SK-N-SH treated with all-trans-retinoic acid at 6 μM for 48 hours (cell line): Measurements from ENCODE around the gene SUGCT.

ENCODE experiments used
- ATAC-seq: fragments of 200-7000 bp; cut with Tn5 transposase; 3 replicates; pipeline ENCODE4 v1.9.1; 2020; ENCODE audit warnings: mild to moderate bottlenecking, moderate library complexity
- ARNTL ChIP-seq: fragments of 450-650 bp; formaldehyde crosslinking; IDR thresholded peaks from 2 replicates; pipeline ENCODE4 v1.5.0; 2020; ENCODE audit warnings: low read depth, mild to moderate bottlenecking, moderate library complexity, borderline replicate concordance
- BACH2 ChIP-seq: fragments of 250-450 bp; sonication (Bioruptor Pico); IDR thresholded peaks from 2 replicates; pipeline ENCODE4 v1.9.0; 2021; ENCODE audit warnings: mild to moderate bottlenecking, borderline replicate concordance
- CSDC2 ChIP-seq: fragments of 250-450 bp; sonication (Bioruptor Pico); IDR thresholded peaks from 2 replicates; pipeline ENCODE4 v1.5.0; 2020; ENCODE audit warnings: mild to moderate bottlenecking, moderate library complexity
- ESRRG ChIP-seq: fragments of 250-450 bp; sonication (Bioruptor Pico); IDR thresholded peaks from 2 replicates; pipeline ENCODE4 v1.6.1; 2021; ENCODE audit warnings: mild to moderate bottlenecking
- GLIS3 ChIP-seq: fragments of 250-450 bp; sonication (Bioruptor Pico); IDR thresholded peaks from 2 replicates; pipeline ENCODE4 v1.5.0; 2020; ENCODE audit warnings: mild to moderate bottlenecking, moderate library complexity
- ISL1 ChIP-seq: fragments of 250-450 bp; sonication (Bioruptor Pico); IDR thresholded peaks from 2 replicates; pipeline ENCODE4 v2.1.2; 2022; ENCODE audit warnings: mild to moderate bottlenecking, moderate library complexity
- OSR1 ChIP-seq: fragments of 250-450 bp; sonication (Bioruptor Pico); IDR thresholded peaks from 2 replicates; pipeline ENCODE4 v1.8.0; 2022; ENCODE audit warnings: moderate library complexity, mild to moderate bottlenecking, inconsistent platforms
- PPARA ChIP-seq: fragments of 250-450 bp; sonication (Bioruptor Pico); IDR thresholded peaks from 2 replicates; pipeline ENCODE4 v1.5.0; 2020; ENCODE audit warnings: mild to moderate bottlenecking, borderline replicate concordance
- RARB ChIP-seq: fragments of 250-450 bp; sonication (Bioruptor Pico); IDR thresholded peaks from 2 replicates; pipeline ENCODE4 v1.8.0; 2021; ENCODE audit warnings: mild to moderate bottlenecking, moderate library complexity
- SNAI2 ChIP-seq: fragments of 250-450 bp; sonication (Bioruptor Pico); IDR thresholded peaks from 2 replicates; pipeline ENCODE4 v1.5.0; 2020; ENCODE audit warnings: mild to moderate bottlenecking, moderate library complexity
- TCF4 ChIP-seq: fragments of 250-450 bp; sonication (Bioruptor Pico); IDR thresholded peaks from 2 replicates; pipeline ENCODE4 v1.8.0; 2021; ENCODE audit warnings: mild to moderate bottlenecking, moderate library complexity, borderline replicate concordance
- TOX ChIP-seq: fragments of 250-450 bp; sonication (Bioruptor Pico); IDR thresholded peaks from 2 replicates; pipeline ENCODE4 v1.8.0; 2021; ENCODE audit warnings: mild to moderate bottlenecking, moderate library complexity, borderline replicate concordance
- ZFP3 ChIP-seq: fragments of 250-450 bp; sonication (Bioruptor Pico); IDR thresholded peaks from 2 replicates; pipeline ENCODE4 v1.5.0; 2020; ENCODE audit warnings: mild to moderate bottlenecking, moderate library complexity
- ZFP30 ChIP-seq: fragments of 450-650 bp; formaldehyde crosslinking; IDR thresholded peaks from 2 replicates; pipeline ENCODE4 v1.5.0; 2022; ENCODE audit warnings: mild to moderate bottlenecking, moderate library complexity
- ZNF565 ChIP-seq: fragments of 450-650 bp; formaldehyde crosslinking; conservative IDR thresholded peaks from 2 replicates; pipeline ENCODE4 v1.5.0; 2020; ENCODE audit warnings: low read depth, mild to moderate bottlenecking, moderate library complexity
- ZNF70 ChIP-seq: fragments of 450-650 bp; formaldehyde crosslinking; IDR thresholded peaks from 2 replicates; pipeline ENCODE4 v1.5.0; 2020; ENCODE audit warnings: mild to moderate bottlenecking, moderate library complexity
- ZNF8 ChIP-seq: fragments of 450-650 bp; formaldehyde crosslinking; IDR thresholded peaks from 2 replicates; pipeline ENCODE4 v1.5.0; 2020; ENCODE audit warnings: mild to moderate bottlenecking, moderate library complexity
- TF ChIP-seq, protein P1 (sequence below): fragments of 250-450 bp; sonication (Bioruptor Pico); IDR thresholded peaks from 2 replicates; pipeline ENCODE4 v1.5.1; 2021; ENCODE audit warnings: mild to moderate bottlenecking, moderate library complexity
- TF ChIP-seq, protein P2 (sequence below): fragments of 250-450 bp; sonication (Bioruptor Pico); IDR thresholded peaks from 2 replicates; pipeline ENCODE4 v1.5.0; 2020; ENCODE audit warnings: mild to moderate bottlenecking, moderate library complexity
- TF ChIP-seq, protein P3 (sequence below): fragments of 250-450 bp; sonication (Bioruptor Pico); IDR thresholded peaks from 2 replicates; pipeline ENCODE4 v1.5.1; 2020; ENCODE audit warnings: low read depth, mild to moderate bottlenecking, moderate library complexity
- TF ChIP-seq, protein P4 (sequence below): fragments of 250-450 bp; sonication (Bioruptor Pico); IDR thresholded peaks from 2 replicates; pipeline ENCODE4 v1.8.0; 2021; ENCODE audit warnings: low read depth, mild to moderate bottlenecking, moderate library complexity, borderline replicate concordance
- TF ChIP-seq, protein P5 (sequence below): fragments of 250-450 bp; sonication (Bioruptor Pico); IDR thresholded peaks from 2 replicates; pipeline ENCODE4 v1.8.0; 2020; ENCODE audit warnings: mild to moderate bottlenecking, moderate library complexity, borderline replicate concordance

The SUGCT gene

DNA sequence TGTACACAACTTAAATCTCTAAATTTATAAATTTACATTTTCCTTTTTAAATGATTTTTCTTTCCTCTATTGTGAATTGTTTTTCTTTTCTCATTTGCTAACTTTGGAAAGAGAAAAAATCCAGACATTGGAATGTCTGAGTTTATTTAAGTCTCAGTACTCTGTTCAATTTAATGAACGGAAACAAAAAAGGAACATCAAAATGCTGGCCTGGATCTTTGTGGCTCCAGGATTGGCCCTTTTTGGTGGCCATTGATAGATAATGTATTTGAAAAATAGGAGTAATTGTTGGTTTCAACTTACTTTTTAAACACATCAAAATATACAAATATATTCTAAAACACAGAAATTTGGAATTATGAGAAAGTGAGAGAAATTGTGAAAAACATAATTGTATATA lies 336.0 kb downstream of the SUGCT start:
- ATAC-seq = no peak; the same call in 2 of the 3 replicates
- TF ChIP-seq, protein P1, sequence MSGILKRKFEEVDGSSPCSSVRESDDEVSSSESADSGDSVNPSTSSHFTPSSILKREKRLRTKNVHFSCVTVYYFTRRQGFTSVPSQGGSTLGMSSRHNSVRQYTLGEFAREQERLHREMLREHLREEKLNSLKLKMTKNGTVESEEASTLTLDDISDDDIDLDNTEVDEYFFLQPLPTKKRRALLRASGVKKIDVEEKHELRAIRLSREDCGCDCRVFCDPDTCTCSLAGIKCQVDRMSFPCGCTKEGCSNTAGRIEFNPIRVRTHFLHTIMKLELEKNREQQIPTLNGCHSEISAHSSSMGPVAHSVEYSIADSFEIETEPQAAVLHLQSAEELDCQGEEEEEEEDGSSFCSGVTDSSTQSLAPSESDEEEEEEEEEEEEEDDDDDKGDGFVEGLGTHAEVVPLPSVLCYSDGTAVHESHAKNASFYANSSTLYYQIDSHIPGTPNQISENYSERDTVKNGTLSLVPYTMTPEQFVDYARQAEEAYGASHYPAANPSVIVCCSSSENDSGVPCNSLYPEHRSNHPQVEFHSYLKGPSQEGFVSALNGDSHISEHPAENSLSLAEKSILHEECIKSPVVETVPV = no peak
- TF ChIP-seq, protein P2, sequence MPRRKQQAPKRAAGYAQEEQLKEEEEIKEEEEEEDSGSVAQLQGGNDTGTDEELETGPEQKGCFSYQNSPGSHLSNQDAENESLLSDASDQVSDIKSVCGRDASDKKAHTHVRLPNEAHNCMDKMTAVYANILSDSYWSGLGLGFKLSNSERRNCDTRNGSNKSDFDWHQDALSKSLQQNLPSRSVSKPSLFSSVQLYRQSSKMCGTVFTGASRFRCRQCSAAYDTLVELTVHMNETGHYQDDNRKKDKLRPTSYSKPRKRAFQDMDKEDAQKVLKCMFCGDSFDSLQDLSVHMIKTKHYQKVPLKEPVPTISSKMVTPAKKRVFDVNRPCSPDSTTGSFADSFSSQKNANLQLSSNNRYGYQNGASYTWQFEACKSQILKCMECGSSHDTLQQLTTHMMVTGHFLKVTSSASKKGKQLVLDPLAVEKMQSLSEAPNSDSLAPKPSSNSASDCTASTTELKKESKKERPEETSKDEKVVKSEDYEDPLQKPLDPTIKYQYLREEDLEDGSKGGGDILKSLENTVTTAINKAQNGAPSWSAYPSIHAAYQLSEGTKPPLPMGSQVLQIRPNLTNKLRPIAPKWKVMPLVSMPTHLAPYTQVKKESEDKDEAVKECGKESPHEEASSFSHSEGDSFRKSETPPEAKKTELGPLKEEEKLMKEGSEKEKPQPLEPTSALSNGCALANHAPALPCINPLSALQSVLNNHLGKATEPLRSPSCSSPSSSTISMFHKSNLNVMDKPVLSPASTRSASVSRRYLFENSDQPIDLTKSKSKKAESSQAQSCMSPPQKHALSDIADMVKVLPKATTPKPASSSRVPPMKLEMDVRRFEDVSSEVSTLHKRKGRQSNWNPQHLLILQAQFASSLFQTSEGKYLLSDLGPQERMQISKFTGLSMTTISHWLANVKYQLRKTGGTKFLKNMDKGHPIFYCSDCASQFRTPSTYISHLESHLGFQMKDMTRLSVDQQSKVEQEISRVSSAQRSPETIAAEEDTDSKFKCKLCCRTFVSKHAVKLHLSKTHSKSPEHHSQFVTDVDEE (CRISPR knock-in tag) = no peak
- no peak for TF ChIP-seq TCF4 (CRISPR knock-in tag)
- TF ChIP-seq, all 23 proteins: peak for 0

DNA sequence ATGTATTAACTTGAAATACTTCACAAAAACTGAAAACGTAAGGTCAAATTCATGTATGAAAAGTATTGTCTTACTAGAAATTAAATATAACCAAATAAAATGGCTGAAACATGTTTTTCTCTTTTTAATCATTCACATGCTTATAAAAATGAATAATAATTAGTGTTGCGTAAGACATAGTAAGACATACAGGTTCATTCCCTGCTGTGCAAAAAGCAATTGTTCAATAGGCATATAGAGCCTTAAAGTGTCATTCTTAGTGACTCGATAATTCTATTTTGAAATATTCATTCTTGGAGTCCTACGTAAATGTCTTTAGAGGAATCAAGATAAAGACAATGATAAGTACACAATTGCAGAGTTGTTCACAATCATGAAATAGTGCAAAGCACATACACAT lies 337.1 kb downstream of the SUGCT start:
- no peak for ATAC-seq
- TF ChIP-seq PPARA (no peak), TCF4 (CRISPR knock-in tag) (no peak), ZNF565 (CRISPR knock-in tag) (no peak), BACH2 (CRISPR knock-in tag) (no peak), ZFP30 (no peak), SNAI2 (CRISPR knock-in tag) (no peak), TOX (CRISPR knock-in tag) (no peak), ESRRG (CRISPR knock-in tag) (no peak), ARNTL (CRISPR knock-in tag) (no peak), ZFP3 (no peak), OSR1 (CRISPR knock-in tag) (no peak), ZNF70 (no peak), GLIS3 (CRISPR knock-in tag) (no peak), CSDC2 (CRISPR knock-in tag) (no peak)
- TF ChIP-seq, protein P3, sequence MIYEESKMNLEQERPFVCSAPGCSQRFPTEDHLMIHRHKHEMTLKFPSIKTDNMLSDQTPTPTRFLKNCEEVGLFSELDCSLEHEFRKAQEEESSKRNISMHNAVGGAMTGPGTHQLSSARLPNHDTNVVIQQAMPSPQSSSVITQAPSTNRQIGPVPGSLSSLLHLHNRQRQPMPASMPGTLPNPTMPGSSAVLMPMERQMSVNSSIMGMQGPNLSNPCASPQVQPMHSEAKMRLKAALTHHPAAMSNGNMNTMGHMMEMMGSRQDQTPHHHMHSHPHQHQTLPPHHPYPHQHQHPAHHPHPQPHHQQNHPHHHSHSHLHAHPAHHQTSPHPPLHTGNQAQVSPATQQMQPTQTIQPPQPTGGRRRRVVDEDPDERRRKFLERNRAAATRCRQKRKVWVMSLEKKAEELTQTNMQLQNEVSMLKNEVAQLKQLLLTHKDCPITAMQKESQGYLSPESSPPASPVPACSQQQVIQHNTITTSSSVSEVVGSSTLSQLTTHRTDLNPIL (CRISPR knock-in tag) = no peak
- TF ChIP-seq, protein P1 = no peak
- TF ChIP-seq, protein P4, sequence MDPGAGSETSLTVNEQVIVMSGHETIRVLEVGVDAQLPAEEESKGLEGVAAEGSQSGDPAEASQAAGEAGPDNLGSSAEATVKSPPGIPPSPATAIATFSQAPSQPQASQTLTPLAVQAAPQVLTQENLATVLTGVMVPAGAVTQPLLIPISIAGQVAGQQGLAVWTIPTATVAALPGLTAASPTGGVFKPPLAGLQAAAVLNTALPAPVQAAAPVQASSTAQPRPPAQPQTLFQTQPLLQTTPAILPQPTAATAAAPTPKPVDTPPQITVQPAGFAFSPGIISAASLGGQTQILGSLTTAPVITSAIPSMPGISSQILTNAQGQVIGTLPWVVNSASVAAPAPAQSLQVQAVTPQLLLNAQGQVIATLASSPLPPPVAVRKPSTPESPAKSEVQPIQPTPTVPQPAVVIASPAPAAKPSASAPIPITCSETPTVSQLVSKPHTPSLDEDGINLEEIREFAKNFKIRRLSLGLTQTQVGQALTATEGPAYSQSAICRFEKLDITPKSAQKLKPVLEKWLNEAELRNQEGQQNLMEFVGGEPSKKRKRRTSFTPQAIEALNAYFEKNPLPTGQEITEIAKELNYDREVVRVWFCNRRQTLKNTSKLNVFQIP (CRISPR knock-in tag) = no peak

DNA sequence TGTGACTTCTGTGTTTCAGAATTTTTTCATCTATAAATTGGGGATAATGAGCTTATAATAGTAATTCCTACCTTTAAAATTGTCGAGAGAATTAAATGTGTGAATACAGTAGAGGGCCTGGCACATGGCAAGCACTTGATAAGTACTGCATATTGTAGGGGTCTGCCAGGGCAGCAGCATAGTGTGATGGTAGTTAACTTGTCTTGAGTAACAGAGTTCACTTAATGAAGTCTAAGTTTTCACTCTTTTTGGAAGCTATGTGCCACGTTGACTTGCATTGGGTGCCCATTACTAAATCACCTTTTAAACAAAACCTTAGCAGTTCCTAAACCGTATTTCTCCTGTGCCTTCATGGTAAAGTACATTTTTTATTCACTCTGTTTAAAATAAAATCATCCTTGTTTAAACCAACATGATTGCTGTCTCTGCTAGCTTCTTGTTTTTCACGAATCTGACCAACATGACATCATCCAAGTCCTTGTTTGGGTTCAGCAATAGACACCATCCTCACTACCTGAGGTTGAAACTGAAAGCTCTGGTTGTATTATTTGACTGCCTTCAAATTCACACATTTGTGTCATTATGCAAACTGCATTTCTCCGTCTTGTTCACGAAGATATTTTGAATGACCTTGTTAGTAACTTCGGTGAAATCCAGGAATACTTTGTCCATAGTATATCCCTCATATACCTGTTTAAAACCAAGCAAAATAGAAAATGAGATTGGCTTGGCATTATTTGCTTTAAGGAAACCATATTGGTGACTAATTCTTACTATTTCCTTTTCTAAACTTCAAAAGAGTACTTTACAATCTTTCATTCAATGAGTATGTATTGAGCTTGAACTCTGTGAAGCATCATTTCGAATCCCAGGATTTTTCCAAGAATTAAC lies 340.2 kb downstream of the SUGCT start:
- no peak for ATAC-seq
- TF ChIP-seq, protein P5, sequence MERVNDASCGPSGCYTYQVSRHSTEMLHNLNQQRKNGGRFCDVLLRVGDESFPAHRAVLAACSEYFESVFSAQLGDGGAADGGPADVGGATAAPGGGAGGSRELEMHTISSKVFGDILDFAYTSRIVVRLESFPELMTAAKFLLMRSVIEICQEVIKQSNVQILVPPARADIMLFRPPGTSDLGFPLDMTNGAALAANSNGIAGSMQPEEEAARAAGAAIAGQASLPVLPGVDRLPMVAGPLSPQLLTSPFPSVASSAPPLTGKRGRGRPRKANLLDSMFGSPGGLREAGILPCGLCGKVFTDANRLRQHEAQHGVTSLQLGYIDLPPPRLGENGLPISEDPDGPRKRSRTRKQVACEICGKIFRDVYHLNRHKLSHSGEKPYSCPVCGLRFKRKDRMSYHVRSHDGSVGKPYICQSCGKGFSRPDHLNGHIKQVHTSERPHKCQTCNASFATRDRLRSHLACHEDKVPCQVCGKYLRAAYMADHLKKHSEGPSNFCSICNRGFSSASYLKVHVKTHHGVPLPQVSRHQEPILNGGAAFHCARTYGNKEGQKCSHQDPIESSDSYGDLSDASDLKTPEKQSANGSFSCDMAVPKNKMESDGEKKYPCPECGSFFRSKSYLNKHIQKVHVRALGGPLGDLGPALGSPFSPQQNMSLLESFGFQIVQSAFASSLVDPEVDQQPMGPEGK (CRISPR knock-in tag) = no peak
- no peak for TF ChIP-seq BACH2 (CRISPR knock-in tag)
- TF ChIP-seq PPARA = no peak
- TF ChIP-seq ARNTL (CRISPR knock-in tag) = no peak
- no peak for TF ChIP-seq ISL1 (CRISPR knock-in tag)
- TF ChIP-seq SNAI2 (CRISPR knock-in tag) = no peak
- no peak for TF ChIP-seq ZNF70
- TF ChIP-seq TCF4 (CRISPR knock-in tag) = no peak
- TF ChIP-seq ESRRG (CRISPR knock-in tag) = no peak
- TF ChIP-seq TOX (CRISPR knock-in tag) = no peak
- TF ChIP-seq, protein P3 (CRISPR knock-in tag) = no peak
- TF ChIP-seq RARB (CRISPR knock-in tag) = no peak
- TF ChIP-seq ZFP30 = no peak
- no peak for TF ChIP-seq ZNF8 (CRISPR knock-in tag)
